Forelimb muscle (tissue), 1 donor: ENCODE results near the gene ANKRD50. TPM values are rescaled to one million over a fixed set of nuclear protein-coding genes. Genes with fewer than 3 reads are reported as not detected.

Source experiments
- DNase-seq: peaks from one replicate; pipeline ENCODE4 v3.0.0-alpha.2; 2013; ENCODE audit warnings: low read depth
- polyA plus RNA-seq: library from polyadenylated mRNA; unstranded; fragments of 120-200 nt; gene quantifications from one replicate; pipeline ENCODE4 v1.2.1, GENCODE V29; 2013; ENCODE audit not compliant: insufficient read length

The ANKRD50 gene
- polyA plus RNA-seq = 61.7 TPM

- peak; percentile 61 for DNase-seq
These were observed at the start of gene ANKRD50 for GRCh38 chr4:124712372-124713184. TSS of gene ANKRD50 (minus strand) at chr4:124712732. CDS start at chr4:124710511, 2,221 bp downstream.

- DNase-seq = no peak
These were observed 44.6 kb upstream of the ANKRD50 start for GRCh38 chr4:124757126-124757525.

- DNase-seq = no peak
These were observed 42.1 kb upstream of the ANKRD50 start for GRCh38 chr4:124754681-124755080.

- no peak for DNase-seq
These were observed 41.5 kb upstream of the ANKRD50 start for GRCh38 chr4:124753941-124754581.

GRCh38 chr4:124749421-124749820 is 36.9 kb upstream of the ANKRD50 start:
- no peak for DNase-seq

GRCh38 chr4:124748965-124749364 is 36.4 kb upstream of the ANKRD50 start:
- DNase-seq = no peak

- no peak for DNase-seq
These were observed 33.7 kb upstream of the ANKRD50 start for GRCh38 chr4:124745985-124746801.

GRCh38 chr4:124743711-124744110 is 31.2 kb upstream of the ANKRD50 start:
- no peak for DNase-seq

- DNase-seq = no peak
These were observed 28.0 kb upstream of the ANKRD50 start for GRCh38 chr4:124740501-124740900.

GRCh38 chr4:124738994-124739393 is 26.5 kb upstream of the ANKRD50 start:
- DNase-seq = no peak

- no peak for DNase-seq
These were observed 25.1 kb upstream of the ANKRD50 start for GRCh38 chr4:124737619-124738018.

- no peak for DNase-seq
These were observed 24.0 kb upstream of the ANKRD50 start for GRCh38 chr4:124736526-124736925.

- no peak for DNase-seq
These were observed 14.9 kb upstream of the ANKRD50 start for GRCh38 chr4:124727331-124727890.

GRCh38 chr4:124726269-124726668 is 13.7 kb upstream of the ANKRD50 start:
- DNase-seq = no peak

GRCh38 chr4:124722071-124722470 is 9.5 kb upstream of the ANKRD50 start:
- no peak for DNase-seq

GRCh38 chr4:124717101-124717500 is 4.6 kb upstream of the ANKRD50 start:
- DNase-seq = no peak

- DNase-seq = peak; percentile 48
These were observed 657 bp upstream of the ANKRD50 start for GRCh38 chr4:124713185-124713592.

- peak; percentile 57 for DNase-seq
These were observed 811 bp downstream of the ANKRD50 start for GRCh38 chr4:124711471-124712371.

- no peak for DNase-seq
These were observed 1.6 kb downstream of the ANKRD50 start for GRCh38 chr4:124710911-124711310.

GRCh38 chr4:124710015-124710741 is 2.4 kb downstream of the ANKRD50 start:
- DNase-seq = no peak
